H1 (cell line): ENCODE data around the gene BLNK. TPM values are rescaled to one million over a fixed set of nuclear protein-coding genes. Genes with fewer than 3 reads are reported as not detected.

ENCODE experiments used
- CHD2 ChIP-seq: IDR thresholded peaks from 2 replicates; pipeline ENCODE4 v1.6.1; 2012; ENCODE audit warnings: low read length, improper control_type of control experiment
- CHD7 ChIP-seq: fragments of 300-600 bp; sonication (generic); IDR thresholded peaks from 2 replicates; pipeline ENCODE4 v1.7.1; 2012; ENCODE audit warnings: low read length, moderate library complexity, mild to moderate bottlenecking, inconsistent platforms; ENCODE audit not compliant: insufficient replicate concordance
- KDM1A ChIP-seq: fragments of 200-600, 300-600 bp; sonication (generic); IDR thresholded peaks from 2 replicates; pipeline ENCODE4 v1.7.1; 2016; ENCODE audit warnings: mild to moderate bottlenecking, low read length, borderline replicate concordance
- KDM4A ChIP-seq: IDR thresholded peaks from one replicate; pipeline ENCODE4 v1.7.1; 2012; ENCODE audit warnings: low read depth, mild to moderate bottlenecking, moderate library complexity, low read length, inconsistent platforms; ENCODE audit not compliant: severe bottlenecking
- KDM5A ChIP-seq: fragments of 200-600 bp; IDR thresholded peaks from 2 replicates; pipeline ENCODE4 v1.7.1; 2012; ENCODE audit warnings: mild to moderate bottlenecking, low read length, inconsistent platforms, mixed read lengths
- RFX5 ChIP-seq: IDR thresholded peaks from 2 replicates; pipeline ENCODE4 v1.6.1; 2011; ENCODE audit warnings: low read depth, low read length, improper control_type of control experiment, borderline replicate concordance
- ZNF274 ChIP-seq: IDR thresholded peaks from 2 replicates; pipeline ENCODE4 v1.7.0; 2012; ENCODE audit warnings: low read length, borderline replicate concordance; ENCODE audit errors: extremely low read depth
- polyA plus RNA-seq, 7 experiments: library from polyadenylated mRNA; depleted of rRNA in 3 of 7; stranded (reverse) in 5 of 7; unstranded in 2 of 7; fragments of >200 nt in 5 of 7; fragments of 200-250 nt in 2 of 7; gene quantifications; 1 replicate in 5 of 7; 2 replicates in 1 of 7; 4 replicates in 1 of 7; pipeline versions ENCODE4 v1.2.1 to v1.2.3, GENCODE V29; 2011 to 2013; ENCODE audit warnings: missing spikeins in 2 of 7, mixed read lengths in 2 of 7
- total RNA-seq: library from RNA; stranded (reverse); fragmentation: NEBNext Ultra II Directional; extraction: Animal tissue kit (Norgen Biotek cat#: 25700); gene quantifications from 2 replicates; pipeline ENCODE4 v1.2.1, GENCODE V29; 2021

The BLNK gene
- total and polyA plus RNA-seq, 2 of the 8 experiments (the other 6 are each of a cell fraction or from before 2014, with no cell fraction given) = not detected

GRCh38 chr10:96243296-96243695 lies 28.1 kb downstream of the BLNK start (continued):
- no peak for TF ChIP-seq CHD7
- no peak for TF ChIP-seq KDM5A
- TF ChIP-seq KDM1A = no peak
- no peak for TF ChIP-seq ZNF274
- no peak for TF ChIP-seq RFX5
- TF ChIP-seq CHD2 = no peak
- TF ChIP-seq KDM4A = no peak
